ENCODE data around the gene WWOX.

DNA sequence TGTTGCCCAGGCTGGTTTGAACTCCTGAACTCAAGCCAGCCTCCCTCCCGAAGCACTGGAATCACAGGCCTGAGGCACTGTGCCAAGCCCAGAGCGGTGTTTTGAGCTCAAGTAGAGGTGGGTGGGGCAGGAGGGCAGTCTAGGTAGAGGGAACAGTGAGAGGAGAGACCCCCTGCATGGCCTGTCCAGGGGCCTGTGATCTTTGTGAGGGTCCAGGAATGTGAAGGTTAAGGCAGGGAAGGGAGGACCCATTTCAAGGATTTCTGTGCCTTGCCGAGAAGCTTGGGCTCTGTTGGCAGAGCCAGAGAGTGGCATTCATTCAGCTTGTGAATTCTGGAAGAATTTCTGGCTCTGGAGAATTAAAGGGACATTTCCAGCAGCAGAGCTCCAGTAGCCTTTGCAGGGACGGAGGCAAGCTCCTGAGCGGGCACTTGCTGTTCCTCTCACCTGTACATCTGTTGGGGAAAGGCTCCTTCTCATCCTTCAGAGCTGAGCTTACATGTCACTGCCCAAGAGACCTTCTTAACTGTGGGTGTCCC, 2.7 kb downstream of the WWOX start:
- TF ChIP-seq ELF3 (CRISPR knock-in tag; IDR thresholded peaks at IDR 0.05), result no peak
- no peak for TF ChIP-seq ZNF557 (CRISPR knock-in tag; IDR thresholded peaks at IDR 0.05)
- no peak for TF ChIP-seq ZNF101 (CRISPR knock-in tag; IDR thresholded peaks at IDR 0.05; ENCODE audit: borderline replicate concordance, low read depth)
- TF ChIP-seq, protein P1, sequence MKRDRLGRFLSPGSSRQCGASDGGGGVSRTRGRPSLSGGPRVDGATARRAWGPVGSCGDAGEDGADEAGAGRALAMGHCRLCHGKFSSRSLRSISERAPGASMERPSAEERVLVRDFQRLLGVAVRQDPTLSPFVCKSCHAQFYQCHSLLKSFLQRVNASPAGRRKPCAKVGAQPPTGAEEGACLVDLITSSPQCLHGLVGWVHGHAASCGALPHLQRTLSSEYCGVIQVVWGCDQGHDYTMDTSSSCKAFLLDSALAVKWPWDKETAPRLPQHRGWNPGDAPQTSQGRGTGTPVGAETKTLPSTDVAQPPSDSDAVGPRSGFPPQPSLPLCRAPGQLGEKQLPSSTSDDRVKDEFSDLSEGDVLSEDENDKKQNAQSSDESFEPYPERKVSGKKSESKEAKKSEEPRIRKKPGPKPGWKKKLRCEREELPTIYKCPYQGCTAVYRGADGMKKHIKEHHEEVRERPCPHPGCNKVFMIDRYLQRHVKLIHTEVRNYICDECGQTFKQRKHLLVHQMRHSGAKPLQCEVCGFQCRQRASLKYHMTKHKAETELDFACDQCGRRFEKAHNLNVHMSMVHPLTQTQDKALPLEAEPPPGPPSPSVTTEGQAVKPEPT (CRISPR knock-in tag; IDR thresholded peaks at IDR 0.05; ENCODE audit: low read depth), result no peak
- TF ChIP-seq, protein P2, sequence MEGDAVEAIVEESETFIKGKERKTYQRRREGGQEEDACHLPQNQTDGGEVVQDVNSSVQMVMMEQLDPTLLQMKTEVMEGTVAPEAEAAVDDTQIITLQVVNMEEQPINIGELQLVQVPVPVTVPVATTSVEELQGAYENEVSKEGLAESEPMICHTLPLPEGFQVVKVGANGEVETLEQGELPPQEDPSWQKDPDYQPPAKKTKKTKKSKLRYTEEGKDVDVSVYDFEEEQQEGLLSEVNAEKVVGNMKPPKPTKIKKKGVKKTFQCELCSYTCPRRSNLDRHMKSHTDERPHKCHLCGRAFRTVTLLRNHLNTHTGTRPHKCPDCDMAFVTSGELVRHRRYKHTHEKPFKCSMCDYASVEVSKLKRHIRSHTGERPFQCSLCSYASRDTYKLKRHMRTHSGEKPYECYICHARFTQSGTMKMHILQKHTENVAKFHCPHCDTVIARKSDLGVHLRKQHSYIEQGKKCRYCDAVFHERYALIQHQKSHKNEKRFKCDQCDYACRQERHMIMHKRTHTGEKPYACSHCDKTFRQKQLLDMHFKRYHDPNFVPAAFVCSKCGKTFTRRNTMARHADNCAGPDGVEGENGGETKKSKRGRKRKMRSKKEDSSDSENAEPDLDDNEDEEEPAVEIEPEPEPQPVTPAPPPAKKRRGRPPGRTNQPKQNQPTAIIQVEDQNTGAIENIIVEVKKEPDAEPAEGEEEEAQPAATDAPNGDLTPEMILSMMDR (CRISPR knock-in tag; IDR thresholded peaks at IDR 0.05), result no peak
